K562 (cell line): ENCODE measurements around the gene RNF6. TPM values are rescaled to one million over a fixed set of nuclear protein-coding genes. Genes with fewer than 3 reads are reported as not detected.

ENCODE experiments used
- AFF1 ChIP-seq, 2 experiments: fragments of 450-650 bp; IDR thresholded peaks; 2 replicates each; pipeline ENCODE4 v1.6.1; 2018; ENCODE audit warnings: mild to moderate bottlenecking in 2 of 2, low read depth in 1 of 2; ENCODE audit not compliant: partially characterized antibody in 2 of 2
- CSDE1 ChIP-seq, 2 experiments: fragments of 450-650 bp; IDR thresholded peaks; 2 replicates each; pipeline ENCODE4 v1.6.1; 2016; ENCODE audit warnings: mild to moderate bottlenecking in 1 of 2
- CXXC5 ChIP-seq: fragments of 250-450 bp; sonication (Bioruptor Pico); IDR thresholded peaks from 2 replicates; pipeline ENCODE4 v1.8.0; 2022; ENCODE audit warnings: inconsistent platforms, mild to moderate bottlenecking, moderate library complexity
- ELK3 ChIP-seq: fragments of 450-650 bp; formaldehyde crosslinking; IDR thresholded peaks from 2 replicates; pipeline ENCODE4 v1.4.0; 2020; ENCODE audit warnings: mild to moderate bottlenecking
- FOS ChIP-seq: IDR thresholded peaks from 3 replicates; pipeline ENCODE4 v1.6.1; 2011; ENCODE audit not compliant: insufficient read length; ENCODE audit errors: extremely low read depth
- HCFC1 ChIP-seq: IDR thresholded peaks from 2 replicates; pipeline ENCODE4 v1.6.1; 2012; ENCODE audit warnings: low read depth, low read length, improper control_type of control experiment
- RBM22 ChIP-seq: fragments of 200-400 bp; formaldehyde crosslinking; IDR thresholded peaks from 2 replicates; pipeline ENCODE4 v1.6.1; 2018; ENCODE audit warnings: low read length, low read depth; ENCODE audit not compliant: poor library complexity, severe bottlenecking
- SMAD3 ChIP-seq: fragments of 450-650 bp; formaldehyde crosslinking; conservative IDR thresholded peaks from 2 replicates; pipeline ENCODE4 v1.4.0; 2020; ENCODE audit warnings: mild to moderate bottlenecking
- TAF15 ChIP-seq: fragments of 200-400 bp; formaldehyde crosslinking; IDR thresholded peaks from 2 replicates; pipeline ENCODE4 v1.6.1; 2017; ENCODE audit warnings: mild to moderate bottlenecking, low read depth, low read length, moderate library complexity
- TAF9B ChIP-seq: fragments of 450-650 bp; IDR thresholded peaks from 2 replicates; pipeline ENCODE4 v1.6.1; 2018; ENCODE audit warnings: mild to moderate bottlenecking; ENCODE audit not compliant: partially characterized antibody
- TCF3 ChIP-seq: sonication (generic); formaldehyde crosslinking; IDR thresholded peaks from 2 replicates; pipeline ENCODE4 v1.4.0; 2020; ENCODE audit warnings: mild to moderate bottlenecking, missing genetic modification reagents
- ZC3H4 ChIP-seq: sonication (generic); formaldehyde crosslinking; IDR thresholded peaks from 2 replicates; pipeline ENCODE4 v1.9.0; 2021; ENCODE audit warnings: missing genetic modification reagents, borderline replicate concordance
- ZFP36 ChIP-seq: fragments of 150-350 bp; IDR thresholded peaks from 2 replicates; pipeline ENCODE4 v1.6.1; 2018; ENCODE audit warnings: low read length, low read depth; ENCODE audit not compliant: partially characterized antibody
- ZNF184 ChIP-seq: sonication (generic); formaldehyde crosslinking; IDR thresholded peaks from 2 replicates; pipeline ENCODE4 v1.5.0; 2020; ENCODE audit warnings: missing genetic modification reagents
- ZNF212 ChIP-seq: fragments of 450-650 bp; formaldehyde crosslinking; IDR thresholded peaks from 2 replicates; pipeline ENCODE4 v1.4.0; 2020; ENCODE audit warnings: mild to moderate bottlenecking
- ZNF586 ChIP-seq: fragments of 450-650 bp; formaldehyde crosslinking; conservative IDR thresholded peaks from 2 replicates; pipeline ENCODE4 v1.4.0; 2020; ENCODE audit warnings: mild to moderate bottlenecking, moderate library complexity
- ZNF696 ChIP-seq: fragments of 250-450 bp; sonication (Bioruptor Pico); conservative IDR thresholded peaks from 2 replicates; pipeline ENCODE4 v1.4.0; 2020; ENCODE audit warnings: mild to moderate bottlenecking, moderate library complexity
- ZSCAN32 ChIP-seq: fragments of 450-650 bp; formaldehyde crosslinking; IDR thresholded peaks from 2 replicates; pipeline ENCODE4 v1.4.0; 2020; ENCODE audit warnings: mild to moderate bottlenecking, moderate library complexity
- polyA plus RNA-seq, 8 experiments: library from polyadenylated mRNA; depleted of rRNA in 4 of 8; stranded (reverse) in 5 of 8; unstranded in 3 of 8; fragments of >200 nt; fragmentation: Nextera tagmentation in 2 of 8; fragmentation: Illumina TruSeq in 1 of 8; extraction: Ambion mirVana in 2 of 8; extraction: Trizol in 1 of 8; gene quantifications; 2 replicates each; pipeline versions ENCODE4 v1.2.1 to v1.2.3, GENCODE V29; 2011 to 2014; ENCODE audit warnings: inconsistent platforms in 1 of 8, missing spikeins in 1 of 8
- total RNA-seq, 7 experiments: library from RNA; depleted of rRNA in 6 of 7; stranded (reverse); fragments of >200 nt in 6 of 7; fragmentation: Illumina TruSeq in 2 of 7; extraction: Trizol in 2 of 7; gene quantifications; 2 replicates each; pipeline versions ENCODE4 v1.2.1 to v1.2.3, GENCODE V29; 2011 to 2021; ENCODE audit warnings: low replicate concordance in 1 of 7
- TF ChIP-seq, protein P1 (sequence below), 2 experiments: IDR thresholded peaks; 2 replicates each; pipeline ENCODE4 v1.6.1; 2011; ENCODE audit warnings: borderline replicate concordance in 1 of 2, control low read depth in 1 of 2, low read depth in 1 of 2, low read length in 1 of 2, mild to moderate bottlenecking in 1 of 2, mixed read lengths in 1 of 2, moderate library complexity in 1 of 2; ENCODE audit not compliant: insufficient read depth in 1 of 2, insufficient read length in 1 of 2, poor library complexity in 1 of 2, severe bottlenecking in 1 of 2; ENCODE audit errors: extremely low read depth in 1 of 2
- TF ChIP-seq, protein P2 (sequence below): fragments of 450-650 bp; IDR thresholded peaks from 2 replicates; pipeline ENCODE4 v1.7.0; 2016; ENCODE audit warnings: borderline replicate concordance

Gene RNF6
- total and polyA plus RNA-seq, 9 of the 15 experiments (the other 6 are each of a cell fraction or from before 2014, with no cell fraction given): 12.0 to 31.4 (median 22.3) TPM

DNA sequence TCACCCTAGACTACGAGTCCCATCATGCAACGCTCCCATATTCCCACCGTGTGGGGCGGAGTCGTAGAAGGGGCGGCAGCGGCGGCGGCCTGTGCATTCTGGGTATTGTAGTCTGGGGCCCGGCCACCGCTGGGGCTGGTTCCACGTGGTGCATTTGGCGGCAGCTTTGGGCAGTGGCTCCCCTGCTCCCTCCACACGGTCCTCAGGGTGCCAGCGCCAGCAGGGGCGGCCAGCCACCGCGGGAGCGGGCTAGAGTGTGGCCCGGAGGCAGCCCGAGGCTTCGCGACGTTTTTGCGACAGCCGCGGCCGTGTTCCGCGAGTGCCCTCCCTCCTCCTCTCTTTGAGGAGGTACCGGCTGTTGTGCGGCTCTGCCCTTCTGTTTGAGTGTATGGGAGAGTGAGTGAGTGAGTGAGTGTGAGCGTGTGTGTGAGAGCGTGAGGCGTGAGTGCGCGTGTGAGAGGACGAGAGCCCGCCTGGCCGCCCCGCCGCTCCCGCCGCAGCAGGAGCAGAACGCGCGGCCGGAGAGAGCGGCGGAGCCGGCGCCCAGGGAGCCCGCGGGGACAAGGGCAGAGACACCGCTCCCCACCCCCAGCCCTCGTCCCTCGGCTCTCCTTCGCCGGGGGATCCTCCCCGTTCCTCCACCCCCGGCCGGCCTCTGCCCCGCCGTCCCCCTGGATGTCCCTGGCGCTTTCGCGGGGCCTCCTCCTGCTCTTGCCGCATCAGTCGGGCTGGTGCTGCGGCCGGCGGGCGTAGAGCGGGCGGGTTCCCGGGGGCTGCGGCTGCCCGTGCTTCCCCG, 31.9 kb upstream of the RNF6 start, which contains the start of gene CDK8 (continued):
- TF ChIP-seq CSDE1 (IDR thresholded peaks at IDR 0.05) (no peak), HCFC1 (peak; percentile 97), TAF15 (no peak), ZFP36 (no peak), ELK3 (no peak), TCF3 (CRISPR knock-in tag) (no peak), ZNF184 (CRISPR knock-in tag) (no peak), ZSCAN32 (CRISPR knock-in tag) (no peak), AFF1 (IDR thresholded peaks at IDR 0.05; ENCODE audit: low read depth in 1 of 2, partially characterized antibody in 2 of 2) (peak in 1 of 2 experiments; percentile 96), ZNF586 (CRISPR knock-in tag) (no peak), FOS (no peak), ZNF212 (CRISPR knock-in tag) (no peak), SMAD3 (CRISPR knock-in tag) (no peak), RBM22 (no peak), CXXC5 (CRISPR knock-in tag) (peak; percentile 62), ZNF696 (CRISPR knock-in tag) (no peak), ZC3H4 (CRISPR knock-in tag) (no peak), TAF9B (peak; percentile 29)
- TF ChIP-seq, protein P1, sequence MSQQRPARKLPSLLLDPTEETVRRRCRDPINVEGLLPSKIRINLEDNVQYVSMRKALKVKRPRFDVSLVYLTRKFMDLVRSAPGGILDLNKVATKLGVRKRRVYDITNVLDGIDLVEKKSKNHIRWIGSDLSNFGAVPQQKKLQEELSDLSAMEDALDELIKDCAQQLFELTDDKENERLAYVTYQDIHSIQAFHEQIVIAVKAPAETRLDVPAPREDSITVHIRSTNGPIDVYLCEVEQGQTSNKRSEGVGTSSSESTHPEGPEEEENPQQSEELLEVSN (IDR thresholded peaks at IDR 0.05; ENCODE audit: borderline replicate concordance in 1 of 2, extremely low read depth in 1 of 2, insufficient read depth in 1 of 2, insufficient read length in 1 of 2, low read depth in 1 of 2, low read length in 1 of 2, poor library complexity in 1 of 2, severe bottlenecking in 1 of 2): peak; percentile 39 to 67
- TF ChIP-seq, protein P2, sequence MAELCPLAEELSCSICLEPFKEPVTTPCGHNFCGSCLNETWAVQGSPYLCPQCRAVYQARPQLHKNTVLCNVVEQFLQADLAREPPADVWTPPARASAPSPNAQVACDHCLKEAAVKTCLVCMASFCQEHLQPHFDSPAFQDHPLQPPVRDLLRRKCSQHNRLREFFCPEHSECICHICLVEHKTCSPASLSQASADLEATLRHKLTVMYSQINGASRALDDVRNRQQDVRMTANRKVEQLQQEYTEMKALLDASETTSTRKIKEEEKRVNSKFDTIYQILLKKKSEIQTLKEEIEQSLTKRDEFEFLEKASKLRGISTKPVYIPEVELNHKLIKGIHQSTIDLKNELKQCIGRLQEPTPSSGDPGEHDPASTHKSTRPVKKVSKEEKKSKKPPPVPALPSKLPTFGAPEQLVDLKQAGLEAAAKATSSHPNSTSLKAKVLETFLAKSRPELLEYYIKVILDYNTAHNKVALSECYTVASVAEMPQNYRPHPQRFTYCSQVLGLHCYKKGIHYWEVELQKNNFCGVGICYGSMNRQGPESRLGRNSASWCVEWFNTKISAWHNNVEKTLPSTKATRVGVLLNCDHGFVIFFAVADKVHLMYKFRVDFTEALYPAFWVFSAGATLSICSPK: no peak
